Measurements from ENCODE around the gene SHFL. TPM values are rescaled to one million over a fixed set of nuclear protein-coding genes. Genes with fewer than 3 reads are reported as not detected.
A peak's percentile ranks its signal among the peaks of the same experiment; 100 is the strongest.

Gene SHFL
- total RNA-seq (10 to 100 TPM in 5 of 6 donors, 1 to 10 TPM in 1; 7.9 to 19.9 (median 14.5) TPM), polyA plus RNA-seq (10 to 100 TPM; 39.6 to 41.0 TPM)

DNA sequence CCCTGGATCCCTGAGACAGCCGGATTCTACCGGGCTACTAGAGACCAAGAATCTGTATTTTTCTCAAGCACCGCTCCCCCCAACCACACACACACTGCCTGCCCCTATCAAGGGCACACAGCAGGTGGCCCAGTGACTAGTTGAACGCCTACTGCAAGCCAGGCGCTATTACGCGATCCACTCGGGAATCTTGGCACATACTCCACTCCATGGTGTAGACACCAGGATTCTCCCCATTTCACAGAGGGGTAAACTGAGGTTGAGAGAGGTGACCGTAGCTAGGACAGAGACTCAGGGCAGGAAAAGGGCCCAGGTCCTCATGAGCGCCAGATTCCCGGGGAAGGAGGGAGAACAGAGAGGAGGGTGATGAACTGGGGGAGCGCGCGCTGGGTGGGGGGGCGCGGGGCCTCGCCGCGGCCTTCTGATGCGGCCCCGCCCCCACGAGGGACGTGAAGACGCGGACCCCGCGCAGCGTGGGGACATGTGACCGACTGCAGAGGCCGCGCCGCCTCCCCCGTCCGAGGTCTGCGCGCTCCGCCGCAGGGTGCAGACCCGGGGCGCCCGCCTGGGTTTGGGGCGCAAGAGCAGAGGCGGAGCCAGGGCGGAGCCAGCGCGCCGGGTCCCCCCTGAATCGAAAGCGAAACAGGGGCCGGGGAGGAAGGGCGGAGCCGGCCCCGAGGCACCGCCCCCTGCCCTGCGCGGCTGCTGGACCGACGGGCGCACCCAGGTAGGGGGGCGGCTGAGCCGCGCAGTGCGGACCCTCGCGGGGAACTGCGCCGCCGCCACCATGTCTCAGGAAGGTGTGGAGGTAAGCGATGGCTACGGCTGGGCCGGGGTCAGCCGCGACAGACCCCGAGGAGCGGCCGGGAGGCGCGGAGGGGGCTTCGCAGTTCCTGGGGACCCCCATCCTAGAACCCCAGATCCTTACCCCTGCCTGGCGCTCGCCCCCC, at the start of gene SHFL:
Gene SHFL, plus strand, starts transcription at position 677 of the 950 bp plus-strand sequence. Its CDS starts 111 bp downstream, at position 788.
- peak within 1 kb of the TSS; percentile 76 to 95 (median 86) for H3K4me3 ChIP-seq
- no peaks in the 10 kb centered on the region for H3K36me3 ChIP-seq
- ATAC-seq (peak; percentile 90 to 98 (median 96)), FAIRE-seq (no peak), DNase-seq (peak; percentile 66 to 90 (median 78))
- no peaks in the 10 kb centered on the region for H3K27me3 ChIP-seq
- TF ChIP-seq, protein P1, sequence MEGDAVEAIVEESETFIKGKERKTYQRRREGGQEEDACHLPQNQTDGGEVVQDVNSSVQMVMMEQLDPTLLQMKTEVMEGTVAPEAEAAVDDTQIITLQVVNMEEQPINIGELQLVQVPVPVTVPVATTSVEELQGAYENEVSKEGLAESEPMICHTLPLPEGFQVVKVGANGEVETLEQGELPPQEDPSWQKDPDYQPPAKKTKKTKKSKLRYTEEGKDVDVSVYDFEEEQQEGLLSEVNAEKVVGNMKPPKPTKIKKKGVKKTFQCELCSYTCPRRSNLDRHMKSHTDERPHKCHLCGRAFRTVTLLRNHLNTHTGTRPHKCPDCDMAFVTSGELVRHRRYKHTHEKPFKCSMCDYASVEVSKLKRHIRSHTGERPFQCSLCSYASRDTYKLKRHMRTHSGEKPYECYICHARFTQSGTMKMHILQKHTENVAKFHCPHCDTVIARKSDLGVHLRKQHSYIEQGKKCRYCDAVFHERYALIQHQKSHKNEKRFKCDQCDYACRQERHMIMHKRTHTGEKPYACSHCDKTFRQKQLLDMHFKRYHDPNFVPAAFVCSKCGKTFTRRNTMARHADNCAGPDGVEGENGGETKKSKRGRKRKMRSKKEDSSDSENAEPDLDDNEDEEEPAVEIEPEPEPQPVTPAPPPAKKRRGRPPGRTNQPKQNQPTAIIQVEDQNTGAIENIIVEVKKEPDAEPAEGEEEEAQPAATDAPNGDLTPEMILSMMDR (IDR thresholded peaks at IDR 0.05) = no peak
- intact Hi-C loops (cut with DNase I) = no loop called here
- no peaks in the 10 kb centered on the region for H3K9me3 ChIP-seq
- 2 to 3% methylated on average over 62 to 81 of the region's 81 CpGs for WGBS, 2 donors
- no peaks in the 10 kb centered on the region for H3K4me1 ChIP-seq
- peak within 1 kb of the TSS; percentile 42 to 71 (median 64) for H3K27ac ChIP-seq

GRCh38 chr19:10036601-10037071, 49.5 kb upstream of the SHFL start:
- 14% methylated on average over 5 of the region's 5 CpGs for WGBS, 2 donors
- FAIRE-seq (no peak), DNase-seq (peak in 5 of 6 donors; percentile 58 to 88 (median 83)), ATAC-seq (peak; percentile 88 to 97 (median 91))
- Histone ChIP-seq H3K9me3 (no peaks in the 10 kb centered on the region), H3K4me3 (no peak overlapping the region), H3K36me3 (no peaks in the 10 kb centered on the region), H3K27ac (peak overlapping the region in 3 of 4 donors; percentile 15 to 34 (median 24)), H3K27me3 (no peaks in the 10 kb centered on the region), H3K4me1 (peaks cover 0 to 14% (median 0%) of the 10 kb centered on the region in 3 donors)
- intact Hi-C loops (cut with DNase I) = no loop called here
- TF ChIP-seq, protein P1 (IDR thresholded peaks at IDR 0.05) = no peak

DNA sequence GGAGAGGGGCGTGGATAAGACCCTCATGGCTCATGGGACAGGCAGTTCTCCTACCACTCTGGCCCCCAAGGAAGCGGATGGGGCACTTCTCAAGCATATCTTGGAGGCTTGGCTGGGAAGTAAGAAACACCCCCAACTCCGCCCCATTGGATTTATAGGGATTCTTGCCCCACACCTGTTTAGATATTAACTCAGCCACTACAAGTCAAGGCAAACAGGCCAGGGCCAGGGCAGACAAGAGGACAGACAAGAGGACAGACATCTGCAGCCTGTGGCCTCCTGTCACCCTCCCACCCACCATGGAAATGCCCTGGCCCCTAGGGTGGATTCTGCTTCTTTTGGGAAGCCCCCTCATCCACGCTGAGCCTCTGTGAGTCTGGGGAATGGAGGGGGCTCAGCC, 48.8 kb upstream of the SHFL start:
- no peaks in the 10 kb centered on the region for H3K36me3 ChIP-seq
- FAIRE-seq (no peak), DNase-seq (peak in 1 of 6 donors; percentile 25), ATAC-seq (peak in 2 of 4 donors; percentile 13 to 19)
- H3K4me3 ChIP-seq = no peak overlapping the region
- intact Hi-C loops (cut with DNase I) = no loop called here
- TF ChIP-seq, protein P1 (IDR thresholded peaks at IDR 0.05) = no peak
- no peaks in the 10 kb centered on the region for H3K27me3 ChIP-seq
- H3K27ac ChIP-seq = peak overlapping the region in 2 of 4 donors; percentile 24 to 34
- peaks cover 0 to 14% (median 0%) of the 10 kb centered on the region in 3 donors for H3K4me1 ChIP-seq
- H3K9me3 ChIP-seq = no peaks in the 10 kb centered on the region
- 67 to 70% methylated on average over 4 of the region's 4 CpGs for WGBS, 2 donors

GRCh38 chr19:10037809-10038208, 48.3 kb upstream of the SHFL start:
- 72 to 79% methylated on average over 5 of the region's 5 CpGs for WGBS, 2 donors
- peaks cover 0 to 14% (median 0%) of the 10 kb centered on the region in 3 donors for H3K4me1 ChIP-seq
- DNase-seq (peak in 3 of 6 donors; percentile 34 to 53 (median 44)), FAIRE-seq (no peak), ATAC-seq (peak in 1 of 4 donors; percentile 8)
- H3K4me3 ChIP-seq = no peak overlapping the region
- intact Hi-C loops (cut with DNase I) = no loop called here
- no peaks in the 10 kb centered on the region for H3K36me3 ChIP-seq
- TF ChIP-seq, protein P1 (IDR thresholded peaks at IDR 0.05) = no peak
- H3K27ac ChIP-seq = no peak overlapping the region
- H3K9me3 ChIP-seq = no peaks in the 10 kb centered on the region
- H3K27me3 ChIP-seq = no peaks in the 10 kb centered on the region
